GM12878 (cell line): Measurements from ENCODE around the gene CREB5. TPM values are rescaled to one million over a fixed set of nuclear protein-coding genes. Genes with fewer than 3 reads are reported as not detected.
A peak's percentile ranks its signal among the peaks of the same experiment; 100 is the strongest.

Experiments used
- ATAC-seq: fragments of 200-7000 bp; cut with Tn5 transposase; 3 replicates; pipeline ENCODE4 v1.9.1; 2020; ENCODE audit warnings: mild to moderate bottlenecking, moderate library complexity
- BruUV-seq: library from RNA; stranded (reverse); fragments of 400-500 nt; replicated peaks from 2 replicates; lab custom pipeline; 2021; lab: Mats Ljungman, UMichigan
- CTCF ChIA-PET: fragments of 300-600 bp; sonication (Branson Sonifier 250); formaldehyde crosslinking; extraction: SDS; loops from one replicate; lab custom pipeline; 2021; ENCODE audit warnings: inconsistent platforms; lab: Yijun Ruan, JAX
- POLR2A ChIA-PET: fragments of 350-600 bp; formaldehyde crosslinking; extraction: SDS; loops from one replicate; lab custom pipeline; 2021; ENCODE audit warnings: inconsistent platforms; lab: Charles Lee
- RAD21 ChIA-PET: fragments of 300-600 bp; sonication (Branson Sonifier 250); formaldehyde crosslinking; loops from one replicate; lab custom pipeline; 2023; ENCODE audit warnings: antibody characterized with exemption; ENCODE audit not compliant: unreplicated experiment; lab: Charles Lee
- SMC1A ChIA-PET: fragments of 300-600 bp; sonication (Branson Sonifier 250); formaldehyde crosslinking; loops from one replicate; lab custom pipeline; 2023; ENCODE audit not compliant: unreplicated experiment, uncharacterized antibody; lab: Charles Lee
- DNase-seq: peaks from one replicate; pipeline ENCODE4 v3.0.0-alpha.2; 2011; ENCODE audit warnings: low read depth, low spot score
- FAIRE-seq: peaks from 3 replicates; lab custom pipeline; 2011; peaks lifted over from hg19 to GRCh38; lab: Jason Lieb, UNC
- H2AFZ ChIP-seq: 2 replicates; pipeline ENCODE4 v1.6.0; 2011; ENCODE audit warnings: low read depth, low read length, control low read depth; ENCODE audit not compliant: control insufficient read depth
- H3K27ac ChIP-seq: 2 replicates; pipeline ENCODE4 v1.5.1; 2011; ENCODE audit warnings: control low read depth; ENCODE audit not compliant: control insufficient read depth, insufficient read depth
- H3K27me3 ChIP-seq, 2 experiments: replicated peaks in 1 of 2; 2 replicates each; pipeline versions ENCODE4 v1.6.0 to v1.6.1; 2011; ENCODE audit warnings: low read length in 1 of 2; ENCODE audit not compliant: control insufficient read depth in 2 of 2, insufficient read depth in 2 of 2
- H3K36me3 ChIP-seq, 2 experiments: 2 replicates each; pipeline ENCODE4 v1.5.1; 2011; ENCODE audit warnings: low read length in 1 of 2; ENCODE audit not compliant: control insufficient read depth in 2 of 2, insufficient read depth in 2 of 2
- H3K4me1 ChIP-seq: 2 replicates; pipeline ENCODE4 v1.6.1; 2011; ENCODE audit warnings: mild to moderate bottlenecking, low read length, moderate library complexity, mixed read lengths; ENCODE audit not compliant: control insufficient read depth, insufficient read depth
- H3K4me2 ChIP-seq: 2 replicates; pipeline ENCODE4 v1.6.0; 2011; ENCODE audit warnings: control low read depth; ENCODE audit not compliant: control insufficient read depth, insufficient read depth
- H3K4me3 ChIP-seq: fragments of 200-600 bp; sonication (generic); 2 replicates; pipeline ENCODE4 v1.5.1; 2016
- H3K79me2 ChIP-seq: 2 replicates; pipeline ENCODE4 v1.6.0; 2011; ENCODE audit warnings: low read length; ENCODE audit not compliant: control insufficient read depth, insufficient read depth
- H3K9ac ChIP-seq: 2 replicates; pipeline ENCODE4 v1.8.0; 2011; ENCODE audit warnings: low read length, control low read depth, mixed read lengths; ENCODE audit not compliant: control insufficient read depth, insufficient read depth
- H3K9me3 ChIP-seq: replicated peaks from 3 replicates; pipeline ENCODE4 v1.5.1; 2011; ENCODE audit warnings: mild to moderate bottlenecking, low read length; ENCODE audit not compliant: control insufficient read depth, insufficient read depth
- H4K20me1 ChIP-seq: 2 replicates; pipeline ENCODE4 v1.6.0; 2011; ENCODE audit not compliant: control insufficient read depth, insufficient read depth
- CREM ChIP-seq: IDR thresholded peaks from 2 replicates; pipeline ENCODE4 v1.6.1; 2014; ENCODE audit warnings: antibody characterized with exemption, low read depth
- MTA2 ChIP-seq: fragments of 450-650 bp; IDR thresholded peaks from 2 replicates; pipeline ENCODE4 v1.6.1; 2016; ENCODE audit warnings: low read depth, mild to moderate bottlenecking, moderate library complexity
- PAX8 ChIP-seq: fragments of 450-650 bp; IDR thresholded peaks from 2 replicates; pipeline ENCODE4 v1.6.1; 2017; ENCODE audit warnings: mild to moderate bottlenecking, moderate library complexity
- RAD21 ChIP-seq: IDR thresholded peaks from 2 replicates; pipeline ENCODE4 v1.6.1; 2011; ENCODE audit warnings: mild to moderate bottlenecking, low read depth, low read length, moderate library complexity; ENCODE audit not compliant: insufficient read depth
- SMAD1 ChIP-seq: fragments of 450-650 bp; IDR thresholded peaks from 2 replicates; pipeline ENCODE4 v1.6.1; 2018; ENCODE audit warnings: mild to moderate bottlenecking, low read depth; ENCODE audit not compliant: partially characterized antibody
- SP1 ChIP-seq: IDR thresholded peaks from one replicate; pipeline ENCODE4 v1.6.1; 2011; ENCODE audit warnings: low read depth, low read length
- TCF12 ChIP-seq: IDR thresholded peaks from 2 replicates; pipeline ENCODE4 v1.6.1; 2011; ENCODE audit warnings: low read depth, mild to moderate bottlenecking, low read length
- ZNF217 ChIP-seq: fragments of 450-650 bp; IDR thresholded peaks from 2 replicates; pipeline ENCODE4 v1.6.1; 2017; ENCODE audit warnings: antibody characterized with exemption, mild to moderate bottlenecking
- ZNF24 ChIP-seq: fragments of 450-650 bp; IDR thresholded peaks from 2 replicates; pipeline ENCODE4 v1.6.1; 2017; ENCODE audit warnings: antibody characterized with exemption, mild to moderate bottlenecking
- WGBS: methylation state at CpG from one replicate; pipeline ENCODE4 v1.1.6; 2016; ENCODE audit warnings: low lambda C conversion rate; ENCODE audit not compliant: insufficient replicate concordance, insufficient coverage; ENCODE audit errors: missing lambda C conversion rate; 5-methylcytosine and 5-hydroxymethylcytosine counted together
- in situ Hi-C: fragments of 300-500 bp; cut with MboI; formaldehyde crosslinking; loops from 9 replicates; pipeline ENCODE4 v1.14.3; 2018; ENCODE audit warnings: mixed read lengths
- intact Hi-C: fragments of 100-400 bp; cut with micrococcal nuclease; formaldehyde crosslinking; loops from one replicate; pipeline ENCODE4 v1.14.2; 2022; ENCODE audit not compliant: unreplicated experiment
- polyA plus RNA-seq, 11 experiments: library from polyadenylated mRNA; depleted of rRNA in 4 of 11; unstranded in 6 of 11; stranded (reverse) in 5 of 11; fragments of >200 nt; fragmentation: Nextera tagmentation in 4 of 11; fragmentation: Illumina TruSeq in 1 of 11; extraction: Ambion mirVana in 4 of 11; extraction: Trizol in 1 of 11; gene quantifications; 1 replicate in 1 of 11; 2 replicates in 10 of 11; pipeline versions ENCODE4 v1.2.1 to v1.2.3, GENCODE V29; 2011 to 2016; ENCODE audit warnings: inconsistent platforms in 2 of 11, missing spikeins in 2 of 11, low read depth in 1 of 11
- total RNA-seq, 4 experiments: library from RNA; depleted of rRNA in 3 of 4; stranded (reverse); fragments of >200 nt in 3 of 4; fragmentation: Illumina TruSeq in 1 of 4; extraction: Trizol in 1 of 4; gene quantifications; 2 replicates each; pipeline versions ENCODE4 v1.2.1 to v1.2.3, GENCODE V29; 2013 to 2021
- TF ChIP-seq, protein P1 (sequence below), 3 experiments: IDR thresholded peaks in 2 of 3; conservative IDR thresholded peaks in 1 of 3; 2 replicates each; pipeline ENCODE4 v1.5.1; 2011; ENCODE audit warnings: low read depth in 3 of 3, low read length in 3 of 3, mild to moderate bottlenecking in 3 of 3, control low read depth in 2 of 3, moderate library complexity in 2 of 3, inconsistent platforms in 1 of 3, mixed read lengths in 1 of 3; ENCODE audit not compliant: control insufficient read depth in 2 of 3, insufficient read depth in 1 of 3; ENCODE audit errors: extremely low read depth in 1 of 3

CREB5 gene
- total and polyA plus RNA-seq, 10 of the 15 experiments (the other 5 are each of a cell fraction or from before 2014, with no cell fraction given), result 12.9 to 74.1 (median 53.0) TPM

DNA sequence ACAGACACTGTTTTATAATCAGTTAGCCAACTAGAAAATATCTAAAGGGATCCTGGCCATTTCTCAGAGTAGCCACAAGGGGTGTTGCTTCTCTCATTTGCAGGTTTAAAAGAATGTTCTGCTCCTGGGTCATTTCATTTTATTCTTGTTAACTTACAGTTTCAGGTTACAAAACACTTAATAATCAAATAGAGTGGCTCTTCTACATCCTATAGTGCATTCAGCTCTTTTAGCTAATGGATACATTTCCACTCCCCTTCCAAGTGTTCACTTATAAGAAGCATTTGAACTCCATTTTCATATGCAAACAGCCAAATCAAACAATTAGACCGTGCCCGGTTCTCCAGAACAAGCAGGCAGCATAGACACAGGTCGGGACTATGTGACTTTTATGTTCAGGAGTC, 428.3 kb downstream of the CREB5 start:
- POLR2A ChIA-PET, result interaction anchor here (0.7 to 1.4 kb wide), 2 partner anchors 16 to 480 kb away, joined by 3 to 4 read pairs; no protein-coding TSS in a partner anchor

More for the DNA sequence above, 428.3 kb downstream of the CREB5 start:
- FAIRE-seq (no peak), DNase-seq (no peak), ATAC-seq (peak; percentile 70)
- Histone ChIP-seq H3K27ac (no peak overlapping the region), H3K4me2 (no peak overlapping the region), H3K4me3 (no peak overlapping the region), H3K4me1 (no peaks in the 10 kb centered on the region), H3K36me3 (no peaks in the 10 kb centered on the region), H2AFZ (no peak overlapping the region), H3K9me3 (no peaks in the 10 kb centered on the region), H3K79me2 (no peaks in the 10 kb centered on the region), H3K27me3 (0 out of 4 replicates have a peak, but pooled peaks cover 0 to 4% of the 10 kb centered on the region in 2 experiments), H3K9ac (no peak overlapping the region), H4K20me1 (no peaks in the 10 kb centered on the region)
- intact Hi-C loops (no loop called here), in situ Hi-C loops (no loop called here)
- CTCF ChIA-PET, result interaction anchor here (0.8 to 3.0 kb wide), 4 partner anchors 9 to 135 kb away, joined by 3 to 15 read pairs (median 6); no protein-coding TSS in a partner anchor
- WGBS, result 1% methylated on average over 3 of the region's 3 CpGs
- RAD21 ChIA-PET, result no interaction called here
- BruUV-seq, result no TSS peak
- TF ChIP-seq TCF12, result no peak
- no peak for TF ChIP-seq ZNF217
- no peak for TF ChIP-seq MTA2
- no peak for TF ChIP-seq SP1
- peak; percentile 17; the same call in 1 of the 2 replicates for TF ChIP-seq RAD21
- no peak for TF ChIP-seq ZNF24
- TF ChIP-seq CREM, result no peak
- no peak for TF ChIP-seq PAX8
- no peak for TF ChIP-seq SMAD1
- TF ChIP-seq, protein P1, sequence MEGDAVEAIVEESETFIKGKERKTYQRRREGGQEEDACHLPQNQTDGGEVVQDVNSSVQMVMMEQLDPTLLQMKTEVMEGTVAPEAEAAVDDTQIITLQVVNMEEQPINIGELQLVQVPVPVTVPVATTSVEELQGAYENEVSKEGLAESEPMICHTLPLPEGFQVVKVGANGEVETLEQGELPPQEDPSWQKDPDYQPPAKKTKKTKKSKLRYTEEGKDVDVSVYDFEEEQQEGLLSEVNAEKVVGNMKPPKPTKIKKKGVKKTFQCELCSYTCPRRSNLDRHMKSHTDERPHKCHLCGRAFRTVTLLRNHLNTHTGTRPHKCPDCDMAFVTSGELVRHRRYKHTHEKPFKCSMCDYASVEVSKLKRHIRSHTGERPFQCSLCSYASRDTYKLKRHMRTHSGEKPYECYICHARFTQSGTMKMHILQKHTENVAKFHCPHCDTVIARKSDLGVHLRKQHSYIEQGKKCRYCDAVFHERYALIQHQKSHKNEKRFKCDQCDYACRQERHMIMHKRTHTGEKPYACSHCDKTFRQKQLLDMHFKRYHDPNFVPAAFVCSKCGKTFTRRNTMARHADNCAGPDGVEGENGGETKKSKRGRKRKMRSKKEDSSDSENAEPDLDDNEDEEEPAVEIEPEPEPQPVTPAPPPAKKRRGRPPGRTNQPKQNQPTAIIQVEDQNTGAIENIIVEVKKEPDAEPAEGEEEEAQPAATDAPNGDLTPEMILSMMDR (IDR thresholded peaks at IDR 0.05 in 2 of 3, conservative IDR thresholded peaks at IDR 0.05 in 1 of 3; ENCODE audit: control insufficient read depth in 2 of 3, extremely low read depth in 1 of 3, insufficient read depth in 1 of 3, low read depth in 3 of 3, low read length in 3 of 3), result peak; percentile 27 to 57 (median 40); a peak in 5 of 6 replicates
- SMC1A ChIA-PET, result interaction anchor here (1.2 to 1.4 kb wide), 5 partner anchors 13 to 715 kb away, joined by 3 to 8 read pairs (median 4); no protein-coding TSS in a partner anchor
